HG03521 (cell line): ENCODE data around the gene CDK11B.
"Not testable (repeated sequence)": the region's sequence is repeated elsewhere in the genome, so short reads cannot be mapped to it uniquely, and the experiment has no call there.

ENCODE experiments used
- ATAC-seq: cut with Tn5 transposase; IDR thresholded peaks from one replicate; pipeline ENCODE4 v1.9.1; 2021; ENCODE audit warnings: mild to moderate bottlenecking, moderate library complexity; ENCODE audit not compliant: unreplicated experiment

The CDK11B gene

GRCh38 chr1:1600861-1601563 is 57.8 kb downstream of the CDK11B start:
- no peak for ATAC-seq

GRCh38 chr1:1599935-1600860 is 58.6 kb downstream of the CDK11B start, which contains the start of gene FNDC10:
Gene FNDC10 (minus strand): TSS chr1:1600135. CDS start chr1:1600015, 120 bp downstream.
- ATAC-seq, result no peak

GRCh38 chr1:1599030-1599934 is 59.5 kb downstream of the CDK11B start:
- ATAC-seq, result no peak

GRCh38 chr1:1598720-1599029 is 60.1 kb downstream of the CDK11B start:
- ATAC-seq, result no peak

GRCh38 chr1:1598051-1598719 is 60.6 kb downstream of the CDK11B start:
- ATAC-seq, result no peak

GRCh38 chr1:1597275-1597930 is 61.4 kb downstream of the CDK11B start:
- ATAC-seq, result no peak

GRCh38 chr1:1596493-1597274 is 62.1 kb downstream of the CDK11B start:
- no peak for ATAC-seq

GRCh38 chr1:1595341-1595740 is 63.5 kb downstream of the CDK11B start:
- not testable (repeated sequence) for ATAC-seq

GRCh38 chr1:1594602-1595260 is 64.1 kb downstream of the CDK11B start:
- ATAC-seq, result no peak

- ATAC-seq, result no peak
Measured at GRCh38 chr1:1593834-1594601, 64.8 kb downstream of the CDK11B start.

GRCh38 chr1:1591452-1591851 is 67.4 kb downstream of the CDK11B start:
- ATAC-seq, result no peak
